ENCODE data around the gene MARCKS.
A peak's percentile ranks its signal among the peaks of the same experiment; 100 is the strongest.

The MARCKS gene

GRCh38 chr6:113871975-113872374 lies 14.8 kb downstream of the MARCKS start:
- Histone ChIP-seq H3K9me3 (ENCODE audit: control insufficient read depth, insufficient read depth, low read length) (no peaks in the 10 kb centered on the region), H3K27me3 (ENCODE audit: control insufficient read depth, low read length) (peaks cover 16% of the 10 kb centered on the region), H3K4me2 (ENCODE audit: low read length) (no peak overlapping the region), H3K4me3 (ENCODE audit: low read length) (no peak overlapping the region), H3F3A (ENCODE audit: control insufficient read depth, insufficient read depth) (no peaks in the 10 kb centered on the region), H3K9me2 (replicated peaks; ENCODE audit: control insufficient read depth, low read length) (no peaks in the 10 kb centered on the region), H3K27ac (ENCODE audit: low read depth, low read length) (no peak overlapping the region), H3K79me2 (ENCODE audit: control insufficient read depth, low read length) (no peaks in the 10 kb centered on the region), H4K20me1 (ENCODE audit: control insufficient read depth, insufficient read depth, low read depth, low read length) (no peaks in the 10 kb centered on the region), H3K36me3 (ENCODE audit: control insufficient read depth, low read length) (no peaks in the 10 kb centered on the region), H3K4me1 (ENCODE audit: control insufficient read depth, low read length) (peaks cover 7% of the 10 kb centered on the region)
- no peak for TF ChIP-seq EZH2phosphoT487 (IDR thresholded peaks at IDR 0.05; ENCODE audit: borderline replicate concordance, low read length)
- TF ChIP-seq CTCF (IDR thresholded peaks at IDR 0.05; ENCODE audit: low read depth, low read length, poor library complexity, severe bottlenecking), result no peak

- H3K27me3 ChIP-seq (ENCODE audit: control insufficient read depth, low read length), result peaks cover 16% of the 10 kb centered on the region
- TF ChIP-seq EZH2phosphoT487 (IDR thresholded peaks at IDR 0.05; ENCODE audit: borderline replicate concordance, low read length), result no peak
- no peak for TF ChIP-seq CTCF (IDR thresholded peaks at IDR 0.05; ENCODE audit: low read depth, low read length, poor library complexity, severe bottlenecking)
- no peaks in the 10 kb centered on the region for H3F3A ChIP-seq (ENCODE audit: control insufficient read depth, insufficient read depth)
- H3K9me3 ChIP-seq (ENCODE audit: control insufficient read depth, insufficient read depth, low read length), result no peaks in the 10 kb centered on the region
- H3K36me3 ChIP-seq (ENCODE audit: control insufficient read depth, low read length), result no peaks in the 10 kb centered on the region
- H3K27ac ChIP-seq (ENCODE audit: low read depth, low read length), result no peak overlapping the region
- no peaks in the 10 kb centered on the region for H3K9me2 ChIP-seq (replicated peaks; ENCODE audit: control insufficient read depth, low read length)
- H3K79me2 ChIP-seq (ENCODE audit: control insufficient read depth, low read length), result no peaks in the 10 kb centered on the region
- no peaks in the 10 kb centered on the region for H4K20me1 ChIP-seq (ENCODE audit: control insufficient read depth, insufficient read depth, low read depth, low read length)
- H3K4me3 ChIP-seq (ENCODE audit: low read length), result peak overlapping the region; percentile 12; the same call in 1 of the 2 replicates
- peak overlapping the region; percentile 45 for H3K4me2 ChIP-seq (ENCODE audit: low read length)
- H3K4me1 ChIP-seq (ENCODE audit: control insufficient read depth, low read length), result peaks cover 7% of the 10 kb centered on the region
Observed at GRCh38 chr6:113873043-113873667, 16.0 kb downstream of the MARCKS start.

- Histone ChIP-seq H3K27me3 (ENCODE audit: control insufficient read depth, low read length) (peaks cover 12% of the 10 kb centered on the region), H3K36me3 (ENCODE audit: control insufficient read depth, low read length) (no peaks in the 10 kb centered on the region), H3K4me2 (ENCODE audit: low read length) (no peak overlapping the region), H3K4me1 (ENCODE audit: control insufficient read depth, low read length) (peaks cover 7% of the 10 kb centered on the region), H3K9me2 (replicated peaks; ENCODE audit: control insufficient read depth, low read length) (no peaks in the 10 kb centered on the region), H3K27ac (ENCODE audit: low read depth, low read length) (no peak overlapping the region), H3K4me3 (ENCODE audit: low read length) (no peak overlapping the region), H3K9me3 (ENCODE audit: control insufficient read depth, insufficient read depth, low read length) (no peaks in the 10 kb centered on the region), H3K79me2 (ENCODE audit: control insufficient read depth, low read length) (no peaks in the 10 kb centered on the region), H3F3A (ENCODE audit: control insufficient read depth, insufficient read depth) (no peaks in the 10 kb centered on the region), H4K20me1 (ENCODE audit: control insufficient read depth, insufficient read depth, low read depth, low read length) (no peaks in the 10 kb centered on the region)
- TF ChIP-seq EZH2phosphoT487 (IDR thresholded peaks at IDR 0.05; ENCODE audit: borderline replicate concordance, low read length), result no peak
- TF ChIP-seq CTCF (IDR thresholded peaks at IDR 0.05; ENCODE audit: low read depth, low read length, poor library complexity, severe bottlenecking), result no peak
Observed at GRCh38 chr6:113875470-113875869, 18.3 kb downstream of the MARCKS start.

All from DOHH2 (cell line).